ENCODE measurements around the gene OSBPL5.
A peak's percentile ranks its signal among the peaks of the same experiment; 100 is the strongest.

Gene OSBPL5

GRCh38 chr11:3049430-3050243 lies 115.5 kb downstream of the OSBPL5 start (continued):
- TF ChIP-seq ZNF580 (tag by site-specific recombination; IDR thresholded peaks at IDR 0.05) (no peak), PRDM1 (tag by site-specific recombination; IDR thresholded peaks at IDR 0.05) (peak; percentile 82), ZNF354C (tag by site-specific recombination; IDR thresholded peaks at IDR 0.05; ENCODE audit: borderline replicate concordance, low read depth) (no peak), ZNF211 (tag by site-specific recombination; IDR thresholded peaks at IDR 0.05; ENCODE audit: low read depth) (no peak), ZEB2 (tag by site-specific recombination; IDR thresholded peaks at IDR 0.05) (peak; percentile 73), ZNF112 (tag by site-specific recombination; IDR thresholded peaks at IDR 0.05) (no peak), ZFP69B (tag by site-specific recombination; IDR thresholded peaks at IDR 0.05) (no peak), ZFHX2 (tag by site-specific recombination; conservative IDR thresholded peaks at IDR 0.05) (no peak), ZXDB (tag by site-specific recombination; IDR thresholded peaks at IDR 0.05) (0 out of 2 replicates have a peak, but pooled peaks have one; percentile 23), ZBTB26 (tag by site-specific recombination; optimal IDR thresholded peaks at IDR 0.05) (no peak), ZNF302 (tag by site-specific recombination; IDR thresholded peaks at IDR 0.05; ENCODE audit: low read depth) (no peak), ZBTB49 (tag by site-specific recombination; IDR thresholded peaks at IDR 0.05; ENCODE audit: low read depth) (no peak), GLIS1 (tag by site-specific recombination; IDR thresholded peaks at IDR 0.05) (peak; percentile 86), KLF9 (tag by site-specific recombination; IDR thresholded peaks at IDR 0.05; ENCODE audit: low read depth) (no peak), ZNF174 (tag by site-specific recombination; IDR thresholded peaks at IDR 0.05) (no peak), ZNF23 (tag by site-specific recombination; IDR thresholded peaks at IDR 0.05; ENCODE audit: borderline replicate concordance) (no peak), ZBTB1 (tag by site-specific recombination; IDR thresholded peaks at IDR 0.05) (no peak), ZNF426 (tag by site-specific recombination; IDR thresholded peaks at IDR 0.05) (no peak), IKZF3 (tag by site-specific recombination; IDR thresholded peaks at IDR 0.05) (no peak), ZNF138 (tag by site-specific recombination; IDR thresholded peaks at IDR 0.05; ENCODE audit: borderline replicate concordance) (no peak), ZNF654 (tag by site-specific recombination; IDR thresholded peaks at IDR 0.05; ENCODE audit: low read depth) (peak; percentile 34; the same call in 1 of the 2 replicates), ZNF623 (tag by site-specific recombination; IDR thresholded peaks at IDR 0.05) (no peak)
- TF ChIP-seq, protein P1, sequence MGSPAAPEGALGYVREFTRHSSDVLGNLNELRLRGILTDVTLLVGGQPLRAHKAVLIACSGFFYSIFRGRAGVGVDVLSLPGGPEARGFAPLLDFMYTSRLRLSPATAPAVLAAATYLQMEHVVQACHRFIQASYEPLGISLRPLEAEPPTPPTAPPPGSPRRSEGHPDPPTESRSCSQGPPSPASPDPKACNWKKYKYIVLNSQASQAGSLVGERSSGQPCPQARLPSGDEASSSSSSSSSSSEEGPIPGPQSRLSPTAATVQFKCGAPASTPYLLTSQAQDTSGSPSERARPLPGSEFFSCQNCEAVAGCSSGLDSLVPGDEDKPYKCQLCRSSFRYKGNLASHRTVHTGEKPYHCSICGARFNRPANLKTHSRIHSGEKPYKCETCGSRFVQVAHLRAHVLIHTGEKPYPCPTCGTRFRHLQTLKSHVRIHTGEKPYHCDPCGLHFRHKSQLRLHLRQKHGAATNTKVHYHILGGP (tag by site-specific recombination; IDR thresholded peaks at IDR 0.05), result no peak
- TF ChIP-seq, protein P2, sequence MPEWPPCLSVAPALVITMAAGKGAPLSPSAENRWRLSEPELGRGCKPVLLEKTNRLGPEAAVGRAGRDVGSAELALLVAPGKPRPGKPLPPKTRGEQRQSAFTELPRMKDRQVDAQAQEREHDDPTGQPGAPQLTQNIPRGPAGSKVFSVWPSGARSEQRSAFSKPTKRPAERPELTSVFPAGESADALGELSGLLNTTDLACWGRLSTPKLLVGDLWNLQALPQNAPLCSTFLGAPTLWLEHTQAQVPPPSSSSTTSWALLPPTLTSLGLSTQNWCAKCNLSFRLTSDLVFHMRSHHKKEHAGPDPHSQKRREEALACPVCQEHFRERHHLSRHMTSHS (tag by site-specific recombination; IDR thresholded peaks at IDR 0.05), result no peak
- TF ChIP-seq, protein P3, sequence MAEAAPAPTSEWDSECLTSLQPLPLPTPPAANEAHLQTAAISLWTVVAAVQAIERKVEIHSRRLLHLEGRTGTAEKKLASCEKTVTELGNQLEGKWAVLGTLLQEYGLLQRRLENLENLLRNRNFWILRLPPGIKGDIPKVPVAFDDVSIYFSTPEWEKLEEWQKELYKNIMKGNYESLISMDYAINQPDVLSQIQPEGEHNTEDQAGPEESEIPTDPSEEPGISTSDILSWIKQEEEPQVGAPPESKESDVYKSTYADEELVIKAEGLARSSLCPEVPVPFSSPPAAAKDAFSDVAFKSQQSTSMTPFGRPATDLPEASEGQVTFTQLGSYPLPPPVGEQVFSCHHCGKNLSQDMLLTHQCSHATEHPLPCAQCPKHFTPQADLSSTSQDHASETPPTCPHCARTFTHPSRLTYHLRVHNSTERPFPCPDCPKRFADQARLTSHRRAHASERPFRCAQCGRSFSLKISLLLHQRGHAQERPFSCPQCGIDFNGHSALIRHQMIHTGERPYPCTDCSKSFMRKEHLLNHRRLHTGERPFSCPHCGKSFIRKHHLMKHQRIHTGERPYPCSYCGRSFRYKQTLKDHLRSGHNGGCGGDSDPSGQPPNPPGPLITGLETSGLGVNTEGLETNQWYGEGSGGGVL (tag by site-specific recombination; IDR thresholded peaks at IDR 0.05), result no peak
- TF ChIP-seq, protein P4, sequence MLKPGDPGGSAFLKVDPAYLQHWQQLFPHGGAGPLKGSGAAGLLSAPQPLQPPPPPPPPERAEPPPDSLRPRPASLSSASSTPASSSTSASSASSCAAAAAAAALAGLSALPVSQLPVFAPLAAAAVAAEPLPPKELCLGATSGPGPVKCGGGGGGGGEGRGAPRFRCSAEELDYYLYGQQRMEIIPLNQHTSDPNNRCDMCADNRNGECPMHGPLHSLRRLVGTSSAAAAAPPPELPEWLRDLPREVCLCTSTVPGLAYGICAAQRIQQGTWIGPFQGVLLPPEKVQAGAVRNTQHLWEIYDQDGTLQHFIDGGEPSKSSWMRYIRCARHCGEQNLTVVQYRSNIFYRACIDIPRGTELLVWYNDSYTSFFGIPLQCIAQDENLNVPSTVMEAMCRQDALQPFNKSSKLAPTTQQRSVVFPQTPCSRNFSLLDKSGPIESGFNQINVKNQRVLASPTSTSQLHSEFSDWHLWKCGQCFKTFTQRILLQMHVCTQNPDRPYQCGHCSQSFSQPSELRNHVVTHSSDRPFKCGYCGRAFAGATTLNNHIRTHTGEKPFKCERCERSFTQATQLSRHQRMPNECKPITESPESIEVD (tag by site-specific recombination; IDR thresholded peaks at IDR 0.05), result no peak

All from HEK293 (cell line).